ENCODE data around the gene EHD2.

EHD2 gene

GRCh38 chr19:47698631-47699359, 14.4 kb upstream of the EHD2 start:
- Histone ChIP-seq H2AK5ac (ENCODE audit: low read length) (no peak overlapping the region), H3K36me3 (ENCODE audit: control insufficient read depth, insufficient read depth, low read length) (peaks cover 7% of the 10 kb centered on the region), H3K4me2 (ENCODE audit: low read length) (no peak overlapping the region), H3K27ac (ENCODE audit: low read depth, low read length) (no peak overlapping the region), H3K79me2 (ENCODE audit: control insufficient read depth, insufficient read depth, low read length) (no peaks in the 10 kb centered on the region), H3K79me1 (ENCODE audit: low read length) (no peaks in the 10 kb centered on the region), H3K18ac (ENCODE audit: low read length) (no peak overlapping the region), H2BK15ac (replicated peaks; ENCODE audit: low read depth) (no peak overlapping the region), H3K56ac (ENCODE audit: low read length) (no peak overlapping the region), H3K4me3 (ENCODE audit: low read length) (no peak overlapping the region), H3K9ac (ENCODE audit: low read length) (no peak overlapping the region), H3K27me3 (ENCODE audit: insufficient read depth, low read length, poor library complexity) (no peaks in the 10 kb centered on the region), H3K4ac (ENCODE audit: low read depth, low read length) (no peak overlapping the region), H3K23ac (ENCODE audit: low read length) (no peak overlapping the region), H4K5ac (ENCODE audit: low read length) (no peak overlapping the region), H2BK120ac (ENCODE audit: low read depth, low read length) (no peak overlapping the region), H3K4me1 (ENCODE audit: control insufficient read depth, low read depth, low read length) (no peaks in the 10 kb centered on the region), H2BK5ac (ENCODE audit: low read length) (no peak overlapping the region), H4K8ac (ENCODE audit: low read depth, low read length) (no peak overlapping the region)
- DNase-seq: no peak
- WGBS (ENCODE audit: extremely low coverage, insufficient coverage, low lambda C conversion rate): no CpG with 5 or more reads among the region's 46 CpGs

- H3K27ac ChIP-seq (ENCODE audit: low read depth, low read length): no peak overlapping the region
- H4K8ac ChIP-seq (ENCODE audit: low read depth, low read length): no peak overlapping the region
- H3K4ac ChIP-seq (ENCODE audit: low read depth, low read length): no peak overlapping the region
- no peak overlapping the region for H3K4me2 ChIP-seq (ENCODE audit: low read length)
- H2BK120ac ChIP-seq (ENCODE audit: low read depth, low read length): no peak overlapping the region
- H2AK5ac ChIP-seq (ENCODE audit: low read length): no peak overlapping the region
- H3K56ac ChIP-seq (ENCODE audit: low read length): no peak overlapping the region
- DNase-seq: peak; percentile 72
- no peaks in the 10 kb centered on the region for H3K79me1 ChIP-seq (ENCODE audit: low read length)
- WGBS (ENCODE audit: extremely low coverage, insufficient coverage, low lambda C conversion rate): no CpG with 5 or more reads among the region's 9 CpGs
- no peak overlapping the region for H3K9ac ChIP-seq (ENCODE audit: low read length)
- no peaks in the 10 kb centered on the region for H3K79me2 ChIP-seq (ENCODE audit: control insufficient read depth, insufficient read depth, low read length)
- H3K18ac ChIP-seq (ENCODE audit: low read length): no peak overlapping the region
- H3K23ac ChIP-seq (ENCODE audit: low read length): no peak overlapping the region
- no peaks in the 10 kb centered on the region for H3K4me1 ChIP-seq (ENCODE audit: control insufficient read depth, low read depth, low read length)
- no peaks in the 10 kb centered on the region for H3K27me3 ChIP-seq (ENCODE audit: insufficient read depth, low read length, poor library complexity)
- no peak overlapping the region for H4K5ac ChIP-seq (ENCODE audit: low read length)
- H2BK5ac ChIP-seq (ENCODE audit: low read length): no peak overlapping the region
- no peak overlapping the region for H2BK15ac ChIP-seq (replicated peaks; ENCODE audit: low read depth)
- no peak overlapping the region for H3K4me3 ChIP-seq (ENCODE audit: low read length)
- peaks cover 7% of the 10 kb centered on the region for H3K36me3 ChIP-seq (ENCODE audit: control insufficient read depth, insufficient read depth, low read length)
These were observed 13.8 kb upstream of the EHD2 start for GRCh38 chr19:47699360-47699917.

- H3K27me3 ChIP-seq (ENCODE audit: insufficient read depth, low read length, poor library complexity): no peaks in the 10 kb centered on the region
- no peak overlapping the region for H4K5ac ChIP-seq (ENCODE audit: low read length)
- H3K79me1 ChIP-seq (ENCODE audit: low read length): no peaks in the 10 kb centered on the region
- no peak overlapping the region for H3K4me3 ChIP-seq (ENCODE audit: low read length)
- H2BK120ac ChIP-seq (ENCODE audit: low read depth, low read length): no peak overlapping the region
- H3K18ac ChIP-seq (ENCODE audit: low read length): no peak overlapping the region
- H3K36me3 ChIP-seq (ENCODE audit: control insufficient read depth, insufficient read depth, low read length): peaks cover 5% of the 10 kb centered on the region
- WGBS (ENCODE audit: extremely low coverage, insufficient coverage, low lambda C conversion rate): no CpG with 5 or more reads among the region's 43 CpGs
- H4K8ac ChIP-seq (ENCODE audit: low read depth, low read length): no peak overlapping the region
- H3K79me2 ChIP-seq (ENCODE audit: control insufficient read depth, insufficient read depth, low read length): no peaks in the 10 kb centered on the region
- no peak for DNase-seq
- no peak overlapping the region for H3K27ac ChIP-seq (ENCODE audit: low read depth, low read length)
- H3K4me2 ChIP-seq (ENCODE audit: low read length): no peak overlapping the region
- no peak overlapping the region for H3K4ac ChIP-seq (ENCODE audit: low read depth, low read length)
- H3K56ac ChIP-seq (ENCODE audit: low read length): no peak overlapping the region
- H2AK5ac ChIP-seq (ENCODE audit: low read length): no peak overlapping the region
- no peak overlapping the region for H2BK5ac ChIP-seq (ENCODE audit: low read length)
- H3K4me1 ChIP-seq (ENCODE audit: control insufficient read depth, low read depth, low read length): no peaks in the 10 kb centered on the region
- H3K23ac ChIP-seq (ENCODE audit: low read length): no peak overlapping the region
- H3K9ac ChIP-seq (ENCODE audit: low read length): no peak overlapping the region
- no peak overlapping the region for H2BK15ac ChIP-seq (replicated peaks; ENCODE audit: low read depth)
These were observed 12.1 kb upstream of the EHD2 start for GRCh38 chr19:47700934-47701716.

- Histone ChIP-seq H2BK15ac (replicated peaks; ENCODE audit: low read depth) (no peak overlapping the region), H3K56ac (ENCODE audit: low read length) (no peak overlapping the region), H2BK5ac (ENCODE audit: low read length) (no peak overlapping the region), H4K8ac (ENCODE audit: low read depth, low read length) (no peak overlapping the region), H2AK5ac (ENCODE audit: low read length) (no peak overlapping the region), H3K9ac (ENCODE audit: low read length) (no peak overlapping the region), H3K27me3 (ENCODE audit: insufficient read depth, low read length, poor library complexity) (no peaks in the 10 kb centered on the region), H3K18ac (ENCODE audit: low read length) (no peak overlapping the region), H3K36me3 (ENCODE audit: control insufficient read depth, insufficient read depth, low read length) (peaks cover 5% of the 10 kb centered on the region), H3K4me2 (ENCODE audit: low read length) (no peak overlapping the region), H4K5ac (ENCODE audit: low read length) (no peak overlapping the region), H3K27ac (ENCODE audit: low read depth, low read length) (no peak overlapping the region), H3K4me1 (ENCODE audit: control insufficient read depth, low read depth, low read length) (no peaks in the 10 kb centered on the region), H3K79me2 (ENCODE audit: control insufficient read depth, insufficient read depth, low read length) (no peaks in the 10 kb centered on the region), H3K79me1 (ENCODE audit: low read length) (no peaks in the 10 kb centered on the region), H2BK120ac (ENCODE audit: low read depth, low read length) (no peak overlapping the region), H3K4me3 (ENCODE audit: low read length) (no peak overlapping the region), H3K23ac (ENCODE audit: low read length) (no peak overlapping the region), H3K4ac (ENCODE audit: low read depth, low read length) (no peak overlapping the region)
- no CpG with 5 or more reads among the region's 91 CpGs for WGBS (ENCODE audit: extremely low coverage, insufficient coverage, low lambda C conversion rate)
- no peak for DNase-seq
These were observed 11.3 kb upstream of the EHD2 start for GRCh38 chr19:47701717-47702552.

- Histone ChIP-seq H3K23ac (ENCODE audit: low read length) (no peak overlapping the region), H3K79me1 (ENCODE audit: low read length) (no peaks in the 10 kb centered on the region), H4K5ac (ENCODE audit: low read length) (no peak overlapping the region), H3K27ac (ENCODE audit: low read depth, low read length) (no peak overlapping the region), H3K9ac (ENCODE audit: low read length) (no peak overlapping the region), H3K4ac (ENCODE audit: low read depth, low read length) (no peak overlapping the region), H3K79me2 (ENCODE audit: control insufficient read depth, insufficient read depth, low read length) (no peaks in the 10 kb centered on the region), H2BK120ac (ENCODE audit: low read depth, low read length) (no peak overlapping the region), H3K18ac (ENCODE audit: low read length) (no peak overlapping the region), H3K4me3 (ENCODE audit: low read length) (no peak overlapping the region), H3K4me1 (ENCODE audit: control insufficient read depth, low read depth, low read length) (no peaks in the 10 kb centered on the region), H3K56ac (ENCODE audit: low read length) (no peak overlapping the region), H3K36me3 (ENCODE audit: control insufficient read depth, insufficient read depth, low read length) (peaks cover 5% of the 10 kb centered on the region), H2BK5ac (ENCODE audit: low read length) (no peak overlapping the region), H3K27me3 (ENCODE audit: insufficient read depth, low read length, poor library complexity) (no peaks in the 10 kb centered on the region), H2BK15ac (replicated peaks; ENCODE audit: low read depth) (no peak overlapping the region), H2AK5ac (ENCODE audit: low read length) (no peak overlapping the region), H4K8ac (ENCODE audit: low read depth, low read length) (no peak overlapping the region), H3K4me2 (ENCODE audit: low read length) (no peak overlapping the region)
- DNase-seq: no peak
- WGBS (ENCODE audit: extremely low coverage, insufficient coverage, low lambda C conversion rate): no CpG with 5 or more reads among the region's 18 CpGs
These were observed 10.6 kb upstream of the EHD2 start for GRCh38 chr19:47702671-47703070.
